ENCODE measurements around the gene MECP2. TPM values are rescaled to one million over a fixed set of nuclear protein-coding genes. Genes with fewer than 3 reads are reported as not detected.

MECP2 gene
- total RNA-seq, 1 experiment from 2014 or later = 69.9 TPM

DNA sequence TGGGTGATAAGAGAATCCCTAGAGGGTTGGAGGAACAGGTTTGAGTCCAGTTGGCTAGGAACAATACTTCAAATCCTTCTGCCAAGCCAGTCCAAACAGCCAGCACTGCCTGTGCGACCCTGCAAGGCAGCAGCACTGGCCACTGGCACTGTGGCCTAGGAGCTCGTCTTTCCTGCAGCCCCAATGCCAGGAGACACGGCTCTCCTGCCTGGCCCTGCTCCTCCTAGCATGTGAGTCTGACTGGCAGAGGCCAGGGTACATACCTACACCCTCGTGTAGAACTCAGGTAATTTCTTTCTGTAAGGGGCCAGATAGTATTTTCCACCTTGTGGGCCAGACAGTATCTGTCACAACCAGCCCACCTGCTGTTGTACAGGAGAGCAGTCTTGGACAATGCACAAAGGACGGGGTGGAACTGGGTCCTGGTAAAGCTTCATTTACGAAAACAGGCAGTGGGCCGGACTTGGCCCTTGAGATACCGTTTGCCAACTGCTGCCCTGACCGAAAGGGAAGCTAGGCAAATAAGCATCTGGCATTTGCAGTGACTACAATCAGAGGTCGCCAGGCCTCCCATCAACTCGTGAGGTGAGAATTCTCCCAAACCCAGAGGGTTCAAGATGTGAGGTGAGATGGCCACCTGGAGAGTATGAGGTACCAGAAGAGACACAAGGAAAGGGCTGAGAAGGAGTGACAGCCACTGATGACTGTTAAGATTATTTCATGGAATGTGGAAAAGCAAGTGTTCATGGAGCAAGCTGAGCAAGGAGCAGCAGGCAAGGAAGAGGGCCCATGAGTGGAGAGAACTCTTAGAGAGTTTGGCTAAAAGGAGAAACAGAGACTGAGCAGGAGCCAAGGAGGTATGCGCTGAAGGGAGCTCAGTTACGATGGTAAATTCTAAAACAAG is 48.1 kb downstream of the MECP2 start:
- no TSS peak for BruUV-seq (replicated peaks)
- Mint-ChIP-seq H3K27me3 (ENCODE audit: unreplicated experiment) (no peaks in the 10 kb centered on the region), H3K9me3 (ENCODE audit: low read depth, unreplicated experiment) (no peaks in the 10 kb centered on the region), H3K27ac (ENCODE audit: unreplicated experiment) (no peak overlapping the region), H3K36me3 (ENCODE audit: insufficient read depth, unreplicated experiment) (peaks cover 17% of the 10 kb centered on the region), H3K4me1 (ENCODE audit: low read depth, unreplicated experiment) (peaks cover 38% of the 10 kb centered on the region), H3K4me3 (ENCODE audit: low read depth, unreplicated experiment) (no peak overlapping the region)
- CTCF ChIA-PET = interaction anchor here (0.9 kb wide), 1 partner anchor 190 kb away, joined by 3 read pairs; no protein-coding TSS in a partner anchor
- TF ChIP-seq, protein P1, sequence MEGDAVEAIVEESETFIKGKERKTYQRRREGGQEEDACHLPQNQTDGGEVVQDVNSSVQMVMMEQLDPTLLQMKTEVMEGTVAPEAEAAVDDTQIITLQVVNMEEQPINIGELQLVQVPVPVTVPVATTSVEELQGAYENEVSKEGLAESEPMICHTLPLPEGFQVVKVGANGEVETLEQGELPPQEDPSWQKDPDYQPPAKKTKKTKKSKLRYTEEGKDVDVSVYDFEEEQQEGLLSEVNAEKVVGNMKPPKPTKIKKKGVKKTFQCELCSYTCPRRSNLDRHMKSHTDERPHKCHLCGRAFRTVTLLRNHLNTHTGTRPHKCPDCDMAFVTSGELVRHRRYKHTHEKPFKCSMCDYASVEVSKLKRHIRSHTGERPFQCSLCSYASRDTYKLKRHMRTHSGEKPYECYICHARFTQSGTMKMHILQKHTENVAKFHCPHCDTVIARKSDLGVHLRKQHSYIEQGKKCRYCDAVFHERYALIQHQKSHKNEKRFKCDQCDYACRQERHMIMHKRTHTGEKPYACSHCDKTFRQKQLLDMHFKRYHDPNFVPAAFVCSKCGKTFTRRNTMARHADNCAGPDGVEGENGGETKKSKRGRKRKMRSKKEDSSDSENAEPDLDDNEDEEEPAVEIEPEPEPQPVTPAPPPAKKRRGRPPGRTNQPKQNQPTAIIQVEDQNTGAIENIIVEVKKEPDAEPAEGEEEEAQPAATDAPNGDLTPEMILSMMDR (IDR thresholded peaks at IDR 0.05; ENCODE audit: unreplicated experiment) = no peak
- intact Hi-C loops (cut with micrococcal nuclease; ENCODE audit: unreplicated experiment) = no loop called here
- DNase-seq = no peak

DNA sequence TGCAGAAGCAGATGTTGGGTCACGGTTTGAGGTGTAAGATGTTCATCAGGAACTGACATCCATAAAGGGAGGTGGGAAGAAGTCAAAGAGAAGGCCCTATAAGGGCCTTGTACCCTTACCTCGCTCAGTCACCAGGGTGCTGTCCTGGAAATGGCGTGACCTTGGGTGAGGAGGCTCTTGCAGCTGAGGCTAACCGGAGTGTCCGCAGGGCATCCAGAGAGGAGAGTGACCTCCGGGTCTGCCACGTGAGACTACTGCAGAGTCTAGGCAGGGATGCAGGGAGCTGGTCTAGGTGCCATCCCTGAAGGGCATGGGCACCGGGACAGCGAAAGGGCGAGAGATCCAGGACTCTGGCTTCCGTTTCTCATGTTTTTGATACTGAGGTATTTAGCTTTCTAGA is 49.1 kb downstream of the MECP2 start:
- Mint-ChIP-seq H3K27me3 (ENCODE audit: unreplicated experiment) (no peaks in the 10 kb centered on the region), H3K9me3 (ENCODE audit: low read depth, unreplicated experiment) (no peaks in the 10 kb centered on the region), H3K4me1 (ENCODE audit: low read depth, unreplicated experiment) (peaks cover 38% of the 10 kb centered on the region), H3K27ac (ENCODE audit: unreplicated experiment) (no peak overlapping the region), H3K36me3 (ENCODE audit: insufficient read depth, unreplicated experiment) (peaks cover 12% of the 10 kb centered on the region), H3K4me3 (ENCODE audit: low read depth, unreplicated experiment) (no peak overlapping the region)
- no TSS peak for BruUV-seq (replicated peaks)
- intact Hi-C loops (cut with micrococcal nuclease; ENCODE audit: unreplicated experiment) = no loop called here
- DNase-seq = no peak
- CTCF ChIA-PET = no interaction called here
- TF ChIP-seq, protein P1 (IDR thresholded peaks at IDR 0.05; ENCODE audit: unreplicated experiment) = no peak

DNA sequence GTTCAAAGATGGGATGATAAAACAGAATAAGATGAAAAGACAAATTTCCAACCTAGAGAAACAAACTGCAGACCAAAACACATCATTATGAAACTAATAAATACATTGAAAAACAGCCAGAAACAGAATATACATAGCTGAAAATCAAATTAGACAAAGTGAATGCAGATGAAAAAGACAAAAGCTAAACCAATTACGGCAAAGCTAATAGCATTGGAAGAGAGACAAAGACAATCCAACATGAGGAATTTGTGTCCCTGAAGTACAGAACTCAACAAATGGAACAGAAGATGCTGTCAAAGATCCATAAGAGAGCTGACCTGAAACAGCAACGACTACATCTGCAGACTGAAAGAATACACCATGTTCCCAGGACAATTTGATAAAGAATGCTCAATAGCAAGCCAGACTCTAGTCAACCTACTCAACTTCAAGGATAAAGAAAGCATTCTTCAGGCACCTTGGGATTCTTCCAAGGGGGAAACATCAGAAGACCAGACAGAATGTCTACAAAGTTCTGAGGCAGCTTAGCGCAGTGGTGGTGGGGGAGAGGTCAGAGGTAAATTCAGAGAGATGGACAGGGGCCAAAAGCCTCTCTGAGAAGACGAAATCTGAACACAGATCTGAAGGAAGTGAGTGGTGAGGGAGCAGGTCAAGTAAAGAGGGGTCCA is 50.4 kb downstream of the MECP2 start:
- Mint-ChIP-seq H3K4me1 (ENCODE audit: low read depth, unreplicated experiment) (peaks cover 38% of the 10 kb centered on the region), H3K36me3 (ENCODE audit: insufficient read depth, unreplicated experiment) (peaks cover 12% of the 10 kb centered on the region), H3K4me3 (ENCODE audit: low read depth, unreplicated experiment) (no peak overlapping the region), H3K9me3 (ENCODE audit: low read depth, unreplicated experiment) (no peaks in the 10 kb centered on the region), H3K27ac (ENCODE audit: unreplicated experiment) (no peak overlapping the region), H3K27me3 (ENCODE audit: unreplicated experiment) (no peaks in the 10 kb centered on the region)
- TF ChIP-seq, protein P1 (IDR thresholded peaks at IDR 0.05; ENCODE audit: unreplicated experiment) = no peak
- no TSS peak for BruUV-seq (replicated peaks)
- DNase-seq = no peak
- CTCF ChIA-PET = no interaction called here
- intact Hi-C loops (cut with micrococcal nuclease; ENCODE audit: unreplicated experiment) = no loop called here

DNA sequence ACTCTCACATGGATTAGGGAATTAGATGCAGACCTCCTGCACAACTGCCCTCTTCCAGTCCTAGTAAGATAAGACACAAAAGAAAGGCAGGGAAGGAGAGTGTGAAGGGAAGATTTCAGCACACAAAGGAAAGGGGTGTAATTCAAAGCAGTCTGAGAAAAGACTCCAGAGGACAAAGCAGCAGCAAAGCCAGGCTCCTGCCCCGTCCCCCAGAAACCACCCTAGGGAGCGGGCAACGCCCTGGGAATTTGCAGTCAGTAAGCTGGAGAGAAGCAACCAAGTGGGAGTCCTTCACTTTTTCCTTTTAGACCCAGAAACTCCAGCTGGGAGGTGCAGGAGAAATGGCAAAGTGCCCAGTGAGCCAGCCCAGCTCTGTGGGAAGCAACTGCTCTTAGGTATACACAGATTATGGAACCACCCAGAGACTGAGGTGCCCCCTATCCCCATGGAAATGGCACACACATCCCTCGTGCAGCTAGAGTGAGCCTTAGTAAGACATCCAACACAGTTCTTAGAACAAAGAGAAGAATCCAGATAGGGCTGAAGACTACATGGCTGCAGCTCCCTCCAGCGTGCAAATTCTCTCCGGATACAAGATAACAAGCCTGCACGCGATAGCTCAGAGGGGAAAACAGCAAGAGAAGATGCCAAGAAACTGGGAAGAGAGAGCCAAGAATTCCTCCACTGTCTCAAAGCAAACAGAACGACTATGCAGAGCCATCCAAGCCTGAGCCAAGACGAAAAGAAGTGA is 51.3 kb downstream of the MECP2 start:
- intact Hi-C loops (cut with micrococcal nuclease; ENCODE audit: unreplicated experiment) = no loop called here
- Mint-ChIP-seq H3K27me3 (ENCODE audit: unreplicated experiment) (no peaks in the 10 kb centered on the region), H3K27ac (ENCODE audit: unreplicated experiment) (no peak overlapping the region), H3K4me3 (ENCODE audit: low read depth, unreplicated experiment) (no peak overlapping the region), H3K9me3 (ENCODE audit: low read depth, unreplicated experiment) (no peaks in the 10 kb centered on the region), H3K36me3 (ENCODE audit: insufficient read depth, unreplicated experiment) (peaks cover 17% of the 10 kb centered on the region), H3K4me1 (ENCODE audit: low read depth, unreplicated experiment) (peaks cover 30% of the 10 kb centered on the region)
- CTCF ChIA-PET = no interaction called here
- no peak for DNase-seq
- no TSS peak for BruUV-seq (replicated peaks)
- TF ChIP-seq, protein P1 (IDR thresholded peaks at IDR 0.05; ENCODE audit: unreplicated experiment) = no peak

All from Calu3 (cell line).